ENCODE data around the gene GLOD5.

The GLOD5 gene

DNA sequence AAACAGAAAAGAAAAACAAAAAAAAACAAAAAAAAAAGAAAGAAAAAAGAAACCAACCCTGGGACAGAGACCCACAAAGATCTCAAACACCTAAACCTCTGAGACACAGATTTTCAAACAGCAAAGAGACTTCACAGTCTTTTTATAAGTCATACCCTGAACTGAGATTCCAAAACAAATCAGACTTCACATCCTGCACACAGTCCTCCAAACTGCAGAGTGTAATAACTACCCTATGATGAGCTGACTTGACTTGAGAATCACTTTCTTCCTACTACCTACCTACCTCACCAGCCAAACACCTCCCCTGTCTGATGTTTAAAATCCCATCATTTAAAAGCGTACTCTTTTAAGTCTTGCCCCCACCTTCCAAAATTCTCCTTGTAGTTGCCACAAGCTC lies 25.2 kb upstream of the GLOD5 start:
- TF ChIP-seq POLR2A (IDR thresholded peaks at IDR 0.05; ENCODE audit: low read depth, low read length) (no peak), POLR2AphosphoS5 (IDR thresholded peaks at IDR 0.05; ENCODE audit: low read depth, low read length) (no peak), TAF1 (IDR thresholded peaks at IDR 0.05; ENCODE audit: borderline replicate concordance, low read depth, low read length) (no peak)
- peak; percentile 38 for FAIRE-seq
- DNase-seq (ENCODE audit: insufficient read length) = no peak

DNA sequence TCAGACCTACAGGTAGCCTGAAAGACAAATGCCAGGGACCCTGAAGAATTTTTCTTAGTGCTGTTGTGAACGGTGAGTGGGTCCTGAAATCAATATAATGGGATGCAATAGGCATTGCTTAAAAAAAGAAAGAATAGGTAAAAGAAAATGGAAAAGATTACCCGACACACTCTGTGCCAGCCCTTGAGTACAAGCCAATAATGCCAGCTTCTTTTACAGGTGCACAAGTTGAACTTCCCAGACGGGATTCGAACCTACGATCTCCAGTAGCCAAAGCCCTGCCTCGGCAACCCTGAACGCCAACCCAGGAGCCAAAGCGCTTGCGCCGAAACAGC lies 24.7 kb upstream of the GLOD5 start:
- FAIRE-seq (no peak), DNase-seq (ENCODE audit: insufficient read length) (no peak)
- no peak for TF ChIP-seq TAF1 (IDR thresholded peaks at IDR 0.05; ENCODE audit: borderline replicate concordance, low read depth, low read length)
- TF ChIP-seq POLR2AphosphoS5 (IDR thresholded peaks at IDR 0.05; ENCODE audit: low read depth, low read length) = no peak
- TF ChIP-seq POLR2A (IDR thresholded peaks at IDR 0.05; ENCODE audit: low read depth, low read length) = no peak

DNA sequence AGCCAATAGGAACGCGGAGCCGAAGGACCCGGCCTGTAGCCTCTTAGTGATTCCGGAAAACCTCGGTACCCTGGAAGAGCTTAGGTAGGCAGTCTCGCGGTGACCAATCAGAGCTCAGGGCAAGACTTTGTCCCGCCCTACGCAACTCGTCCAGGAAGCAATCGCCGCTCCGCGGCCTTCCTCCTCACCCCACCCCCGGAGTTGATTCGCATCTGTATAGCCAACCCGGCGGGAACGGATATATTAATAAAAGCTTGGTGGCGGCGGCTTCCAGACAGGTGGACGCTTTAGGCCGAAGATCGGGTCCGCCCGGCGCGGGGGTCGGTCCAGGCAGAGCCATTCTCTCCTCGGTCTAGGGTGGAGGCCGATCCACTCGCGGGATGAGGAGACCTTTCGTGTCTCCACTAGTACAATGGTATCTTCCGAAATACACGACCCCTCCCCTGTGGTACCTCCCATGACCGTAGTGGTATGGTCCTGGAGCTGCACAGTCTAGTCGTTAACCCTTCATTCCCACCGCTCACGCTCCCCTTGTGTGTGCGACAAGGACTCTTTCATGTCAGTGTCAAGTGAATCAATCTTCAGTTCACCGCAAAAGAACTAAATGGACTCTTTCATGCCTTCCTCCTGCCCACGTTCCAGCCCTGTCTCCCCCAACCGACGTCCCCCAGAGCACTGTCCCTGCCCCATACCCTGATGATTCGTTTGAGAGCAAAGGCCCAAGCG lies 24.2 kb upstream of the GLOD5 start:
- FAIRE-seq (peak; percentile 46), DNase-seq (ENCODE audit: insufficient read length) (peak; percentile 66)
- TF ChIP-seq POLR2A (IDR thresholded peaks at IDR 0.05; ENCODE audit: low read depth, low read length) = peak; percentile 70
- no peak for TF ChIP-seq TAF1 (IDR thresholded peaks at IDR 0.05; ENCODE audit: borderline replicate concordance, low read depth, low read length)
- TF ChIP-seq POLR2AphosphoS5 (IDR thresholded peaks at IDR 0.05; ENCODE audit: low read depth, low read length) = peak; percentile 62

GRCh38 chrX:48737940-48738339 lies 23.6 kb upstream of the GLOD5 start:
- TF ChIP-seq POLR2A (IDR thresholded peaks at IDR 0.05; ENCODE audit: low read depth, low read length) = no peak; the same call in 1 of the 2 replicates
- 0 out of 2 replicates have a peak, but pooled peaks have one; percentile 9 for TF ChIP-seq TAF1 (IDR thresholded peaks at IDR 0.05; ENCODE audit: borderline replicate concordance, low read depth, low read length)
- DNase-seq (ENCODE audit: insufficient read length) = no peak
- FAIRE-seq = no peak

DNA sequence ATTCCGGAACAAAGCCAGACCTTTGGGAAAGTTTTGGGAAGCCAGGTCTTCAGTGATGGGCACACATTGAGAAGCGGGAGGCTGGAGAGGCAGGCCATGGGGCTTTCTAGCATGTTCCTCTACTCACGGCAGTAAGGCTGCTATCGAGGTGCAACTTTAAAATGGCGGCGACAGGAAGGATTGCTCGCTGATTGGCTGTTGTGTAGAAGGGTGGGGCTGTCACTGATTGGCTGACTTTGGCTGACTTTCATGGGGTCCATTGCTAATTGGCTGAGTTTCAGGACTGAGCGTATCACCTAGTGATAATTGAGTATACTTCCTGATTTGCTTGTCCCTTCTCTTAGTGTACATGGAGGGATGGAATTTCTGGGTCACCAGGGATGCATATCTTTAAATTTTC lies 19.7 kb upstream of the GLOD5 start:
- FAIRE-seq (no peak), DNase-seq (ENCODE audit: insufficient read length) (no peak)
- TF ChIP-seq POLR2AphosphoS5 (IDR thresholded peaks at IDR 0.05; ENCODE audit: low read depth, low read length) (no peak), POLR2A (IDR thresholded peaks at IDR 0.05; ENCODE audit: low read depth, low read length) (no peak), TAF1 (IDR thresholded peaks at IDR 0.05; ENCODE audit: borderline replicate concordance, low read depth, low read length) (no peak)

GRCh38 chrX:48745222-48745621 lies 16.3 kb upstream of the GLOD5 start:
- no peak for DNase-seq (ENCODE audit: insufficient read length)
- TF ChIP-seq TAF1 (IDR thresholded peaks at IDR 0.05; ENCODE audit: borderline replicate concordance, low read depth, low read length) = no peak
- TF ChIP-seq POLR2A (IDR thresholded peaks at IDR 0.05; ENCODE audit: low read depth, low read length) = no peak
- TF ChIP-seq POLR2AphosphoS5 (IDR thresholded peaks at IDR 0.05; ENCODE audit: low read depth, low read length) = no peak
- FAIRE-seq = no peak

- no peak for FAIRE-seq
- no peak for TF ChIP-seq TAF1 (IDR thresholded peaks at IDR 0.05; ENCODE audit: borderline replicate concordance, low read depth, low read length)
- TF ChIP-seq POLR2A (IDR thresholded peaks at IDR 0.05; ENCODE audit: low read depth, low read length) = no peak
- TF ChIP-seq POLR2AphosphoS5 (IDR thresholded peaks at IDR 0.05; ENCODE audit: low read depth, low read length) = no peak
- DNase-seq (ENCODE audit: insufficient read length) = no peak
These were observed 14.0 kb upstream of the GLOD5 start for GRCh38 chrX:48747415-48748016.

- DNase-seq (ENCODE audit: insufficient read length) = no peak
- FAIRE-seq = no peak
- TF ChIP-seq POLR2AphosphoS5 (IDR thresholded peaks at IDR 0.05; ENCODE audit: low read depth, low read length) (no peak), POLR2A (IDR thresholded peaks at IDR 0.05; ENCODE audit: low read depth, low read length) (no peak), TAF1 (IDR thresholded peaks at IDR 0.05; ENCODE audit: borderline replicate concordance, low read depth, low read length) (no peak)
These were observed 12.4 kb upstream of the GLOD5 start for GRCh38 chrX:48749182-48749581.

- DNase-seq (ENCODE audit: insufficient read length) = no peak
- no peak for TF ChIP-seq TAF1 (IDR thresholded peaks at IDR 0.05; ENCODE audit: borderline replicate concordance, low read depth, low read length)
- no peak for TF ChIP-seq POLR2A (IDR thresholded peaks at IDR 0.05; ENCODE audit: low read depth, low read length)
- no peak for TF ChIP-seq POLR2AphosphoS5 (IDR thresholded peaks at IDR 0.05; ENCODE audit: low read depth, low read length)
- no peak for FAIRE-seq
These were observed 10.2 kb upstream of the GLOD5 start for GRCh38 chrX:48751343-48751742.

DNA sequence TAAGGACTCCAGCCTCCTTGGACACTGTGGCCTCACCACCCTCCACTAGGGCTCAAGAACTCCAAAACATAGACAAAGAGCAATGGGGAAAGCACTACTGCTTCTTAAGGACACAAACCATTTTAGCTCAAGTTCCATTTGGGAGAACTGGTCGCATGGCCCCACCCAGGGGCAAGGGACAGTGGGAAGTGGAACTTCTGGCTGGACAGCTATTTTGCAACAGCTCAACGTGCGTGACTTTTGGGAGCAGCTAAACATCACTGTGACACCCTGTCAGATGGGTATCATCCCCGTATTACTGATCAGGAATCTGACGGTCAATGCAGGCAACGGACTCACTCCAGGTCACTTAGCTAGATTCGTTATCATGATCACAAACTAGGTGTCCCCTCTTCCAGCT lies 9.0 kb upstream of the GLOD5 start:
- FAIRE-seq (no peak), DNase-seq (ENCODE audit: insufficient read length) (no peak)
- TF ChIP-seq POLR2AphosphoS5 (IDR thresholded peaks at IDR 0.05; ENCODE audit: low read depth, low read length) = no peak

DNA sequence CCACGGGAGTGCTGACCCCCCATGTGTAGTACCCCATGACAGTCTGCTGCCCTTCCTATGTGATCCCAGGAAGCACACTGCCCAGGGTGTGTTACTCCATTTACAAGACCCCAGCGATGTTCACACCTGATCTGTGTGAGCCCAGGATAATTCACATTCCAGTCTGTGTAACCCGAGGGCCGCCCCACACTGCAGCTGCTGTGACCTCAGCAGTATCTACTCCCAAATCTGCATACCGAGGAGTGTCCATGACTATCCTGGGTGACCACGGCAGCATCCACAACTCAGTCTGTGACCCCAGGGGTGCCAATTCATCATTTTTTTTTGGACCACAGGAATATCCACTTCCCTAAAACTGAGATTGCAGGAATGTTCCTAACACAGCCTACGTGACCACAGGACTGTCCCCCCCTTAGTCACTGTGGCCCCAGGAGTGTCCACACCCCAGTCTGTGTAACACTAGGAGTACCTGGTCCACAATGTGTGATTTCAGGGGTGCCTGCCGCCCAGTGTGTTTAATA lies 7.8 kb upstream of the GLOD5 start:
- DNase-seq (ENCODE audit: insufficient read length) = no peak
- FAIRE-seq = no peak

GRCh38 chrX:48754238-48754637 lies 7.3 kb upstream of the GLOD5 start:
- FAIRE-seq (no peak), DNase-seq (ENCODE audit: insufficient read length) (no peak)
- TF ChIP-seq POLR2AphosphoS5 (IDR thresholded peaks at IDR 0.05; ENCODE audit: low read depth, low read length) (no peak), POLR2A (IDR thresholded peaks at IDR 0.05; ENCODE audit: low read depth, low read length) (no peak), TAF1 (IDR thresholded peaks at IDR 0.05; ENCODE audit: borderline replicate concordance, low read depth, low read length) (no peak)

More for the DNA sequence above, 7.8 kb upstream of the GLOD5 start:
- no peak for TF ChIP-seq POLR2A (IDR thresholded peaks at IDR 0.05; ENCODE audit: low read depth, low read length)
- no peak for TF ChIP-seq TAF1 (IDR thresholded peaks at IDR 0.05; ENCODE audit: borderline replicate concordance, low read depth, low read length)
- no peak for TF ChIP-seq POLR2AphosphoS5 (IDR thresholded peaks at IDR 0.05; ENCODE audit: low read depth, low read length)

Data from GM12892 (cell line).